Measurements from ENCODE around the gene INA. TPM values are rescaled to one million over a fixed set of nuclear protein-coding genes. Genes with fewer than 3 reads are reported as not detected.

Gene INA
- total RNA-seq, 1 donor from 2014 or later = 2.4 TPM

DNA sequence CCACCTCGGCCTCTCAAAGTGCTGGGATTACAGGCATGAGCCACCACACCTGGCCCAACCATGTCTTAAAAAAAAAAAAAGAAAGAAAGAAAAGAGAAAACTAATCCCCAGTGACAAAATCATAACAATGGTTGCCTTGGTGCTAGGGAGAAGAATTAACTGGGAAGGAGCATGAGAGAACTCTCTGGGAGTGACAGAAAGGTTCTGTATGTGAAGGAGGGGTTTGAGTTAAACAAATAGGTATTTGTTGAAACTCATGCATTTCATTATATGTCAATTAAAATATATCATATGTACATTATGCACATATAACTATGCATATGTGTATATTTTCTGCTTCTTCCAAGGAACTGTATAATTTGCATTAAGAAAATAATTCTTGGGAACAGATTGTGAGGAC lies 33.3 kb downstream of the INA start:
- Mint-ChIP-seq H3K27me3 (ENCODE audit: unreplicated experiment) (no peaks in the 10 kb centered on the region), H3K36me3 (ENCODE audit: unreplicated experiment) (peaks cover 33% of the 10 kb centered on the region), H3K9me3 (ENCODE audit: unreplicated experiment) (no peaks in the 10 kb centered on the region), H3K4me1 (ENCODE audit: unreplicated experiment) (no peaks in the 10 kb centered on the region), H3K27ac (ENCODE audit: unreplicated experiment) (no peak overlapping the region), H3K4me3 (ENCODE audit: unreplicated experiment) (no peak overlapping the region)
- TF ChIP-seq, protein P1, sequence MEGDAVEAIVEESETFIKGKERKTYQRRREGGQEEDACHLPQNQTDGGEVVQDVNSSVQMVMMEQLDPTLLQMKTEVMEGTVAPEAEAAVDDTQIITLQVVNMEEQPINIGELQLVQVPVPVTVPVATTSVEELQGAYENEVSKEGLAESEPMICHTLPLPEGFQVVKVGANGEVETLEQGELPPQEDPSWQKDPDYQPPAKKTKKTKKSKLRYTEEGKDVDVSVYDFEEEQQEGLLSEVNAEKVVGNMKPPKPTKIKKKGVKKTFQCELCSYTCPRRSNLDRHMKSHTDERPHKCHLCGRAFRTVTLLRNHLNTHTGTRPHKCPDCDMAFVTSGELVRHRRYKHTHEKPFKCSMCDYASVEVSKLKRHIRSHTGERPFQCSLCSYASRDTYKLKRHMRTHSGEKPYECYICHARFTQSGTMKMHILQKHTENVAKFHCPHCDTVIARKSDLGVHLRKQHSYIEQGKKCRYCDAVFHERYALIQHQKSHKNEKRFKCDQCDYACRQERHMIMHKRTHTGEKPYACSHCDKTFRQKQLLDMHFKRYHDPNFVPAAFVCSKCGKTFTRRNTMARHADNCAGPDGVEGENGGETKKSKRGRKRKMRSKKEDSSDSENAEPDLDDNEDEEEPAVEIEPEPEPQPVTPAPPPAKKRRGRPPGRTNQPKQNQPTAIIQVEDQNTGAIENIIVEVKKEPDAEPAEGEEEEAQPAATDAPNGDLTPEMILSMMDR (IDR thresholded peaks at IDR 0.05) = no peak
- DNase-seq (ENCODE audit: extremely low spot score, unreplicated experiment) = no peak

DNA sequence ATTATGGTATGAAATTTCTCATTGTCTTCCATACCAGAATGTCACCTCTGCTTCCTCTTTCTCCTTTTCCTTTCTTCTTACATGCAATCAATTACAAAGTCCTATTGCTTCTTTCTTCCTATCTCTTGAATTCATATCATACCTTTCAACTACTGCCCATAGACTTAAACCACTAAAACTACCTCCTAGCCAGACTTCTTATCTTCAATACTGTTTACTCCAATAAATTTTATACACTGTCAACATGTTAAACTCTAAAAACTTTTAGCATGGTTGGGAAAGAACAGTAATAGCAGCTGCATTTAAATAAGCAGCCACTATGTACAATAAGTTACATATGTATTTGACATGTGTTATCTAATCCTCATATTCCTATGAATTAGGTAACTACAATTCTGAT lies 39.1 kb downstream of the INA start:
- H3K27me3 Mint-ChIP-seq (ENCODE audit: unreplicated experiment) = no peaks in the 10 kb centered on the region
- H3K9me3 Mint-ChIP-seq (ENCODE audit: unreplicated experiment) = no peaks in the 10 kb centered on the region
- H3K36me3 Mint-ChIP-seq (ENCODE audit: unreplicated experiment) = peaks cover 29% of the 10 kb centered on the region
- H3K27ac Mint-ChIP-seq (ENCODE audit: unreplicated experiment) = no peak overlapping the region
- H3K4me1 Mint-ChIP-seq (ENCODE audit: unreplicated experiment) = no peaks in the 10 kb centered on the region
- TF ChIP-seq, protein P1 (IDR thresholded peaks at IDR 0.05) = no peak
- no peak for DNase-seq (ENCODE audit: extremely low spot score, unreplicated experiment)
- H3K4me3 Mint-ChIP-seq (ENCODE audit: unreplicated experiment) = no peak overlapping the region

DNA sequence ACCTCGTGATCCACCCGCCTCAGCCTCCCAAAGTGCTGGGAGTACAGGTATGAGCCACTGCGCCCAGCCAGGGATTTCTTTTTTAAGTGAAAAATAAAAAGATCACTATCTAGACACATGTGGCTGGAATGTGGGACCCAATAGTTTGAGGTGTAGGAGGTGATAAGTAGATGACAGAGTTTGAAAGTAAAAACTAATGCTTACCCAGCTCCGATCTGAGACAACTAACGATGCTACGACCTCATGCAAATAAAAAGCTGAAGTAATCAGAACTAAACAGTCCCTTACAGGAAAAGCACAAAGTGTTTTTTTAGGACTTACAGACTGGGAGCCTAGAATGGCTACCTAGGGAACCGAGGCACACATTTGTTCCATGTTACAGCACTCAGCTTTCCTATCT lies 51.0 kb downstream of the INA start:
- Mint-ChIP-seq H3K36me3 (ENCODE audit: unreplicated experiment) (peaks cover 21% of the 10 kb centered on the region), H3K4me1 (ENCODE audit: unreplicated experiment) (no peaks in the 10 kb centered on the region), H3K27me3 (ENCODE audit: unreplicated experiment) (no peaks in the 10 kb centered on the region), H3K27ac (ENCODE audit: unreplicated experiment) (no peak overlapping the region), H3K4me3 (ENCODE audit: unreplicated experiment) (no peak overlapping the region), H3K9me3 (ENCODE audit: unreplicated experiment) (no peaks in the 10 kb centered on the region)
- DNase-seq (ENCODE audit: extremely low spot score, unreplicated experiment) = peak; percentile 25
- TF ChIP-seq, protein P1 (IDR thresholded peaks at IDR 0.05) = no peak

DNA sequence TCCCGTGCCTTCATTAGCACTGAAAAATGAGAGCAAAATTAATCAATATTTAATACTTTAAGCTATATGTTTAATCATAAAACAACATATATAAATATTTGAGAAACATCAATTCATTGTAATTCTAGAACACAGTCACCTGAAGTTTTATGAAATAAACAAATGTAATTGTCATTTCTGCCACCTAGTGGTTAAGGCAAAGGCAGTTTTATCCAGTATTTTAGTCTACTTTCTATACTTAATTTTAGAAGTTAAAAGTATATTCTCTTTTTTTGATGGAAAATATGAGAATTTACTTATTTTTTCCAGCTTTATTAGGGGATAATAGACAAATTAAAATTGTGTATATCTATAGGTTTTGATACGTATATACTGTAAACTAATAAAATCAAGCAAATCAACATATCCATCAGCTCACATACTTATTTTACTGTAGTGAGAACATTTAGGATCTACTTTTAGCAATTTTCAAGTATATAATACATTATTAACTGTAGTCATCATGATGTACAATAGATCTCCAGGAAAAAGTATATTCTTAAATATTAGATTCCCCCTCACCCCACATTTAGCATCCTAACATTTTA lies 57.1 kb downstream of the INA start:
- Mint-ChIP-seq H3K9me3 (ENCODE audit: unreplicated experiment) (no peaks in the 10 kb centered on the region), H3K36me3 (ENCODE audit: unreplicated experiment) (peaks cover 8% of the 10 kb centered on the region), H3K4me3 (ENCODE audit: unreplicated experiment) (no peak overlapping the region), H3K4me1 (ENCODE audit: unreplicated experiment) (no peaks in the 10 kb centered on the region), H3K27me3 (ENCODE audit: unreplicated experiment) (no peaks in the 10 kb centered on the region), H3K27ac (ENCODE audit: unreplicated experiment) (no peak overlapping the region)
- TF ChIP-seq, protein P1 (IDR thresholded peaks at IDR 0.05) = peak; percentile 71
- no peak for DNase-seq (ENCODE audit: extremely low spot score, unreplicated experiment)

DNA sequence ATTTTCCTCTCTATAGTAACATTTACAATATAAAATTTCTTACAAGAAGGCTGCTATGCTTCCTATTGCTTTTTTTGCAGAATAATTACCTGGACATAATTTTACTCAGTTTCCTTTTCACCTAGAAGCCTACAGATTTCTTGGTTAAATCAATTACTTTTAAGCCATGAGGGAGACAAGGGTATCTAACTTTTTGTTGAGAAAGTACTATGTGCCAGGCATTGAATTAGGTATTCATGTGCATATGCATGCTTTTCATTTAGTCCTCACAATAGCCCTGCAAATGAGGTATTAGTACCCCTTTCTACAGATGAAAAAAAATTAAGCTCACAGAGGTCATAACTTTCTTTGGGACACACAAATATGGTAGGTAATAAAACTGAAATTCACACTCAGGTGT lies 57.6 kb downstream of the INA start:
- peaks cover 8% of the 10 kb centered on the region for H3K36me3 Mint-ChIP-seq (ENCODE audit: unreplicated experiment)
- H3K27ac Mint-ChIP-seq (ENCODE audit: unreplicated experiment) = no peak overlapping the region
- H3K4me3 Mint-ChIP-seq (ENCODE audit: unreplicated experiment) = no peak overlapping the region
- no peaks in the 10 kb centered on the region for H3K4me1 Mint-ChIP-seq (ENCODE audit: unreplicated experiment)
- DNase-seq (ENCODE audit: extremely low spot score, unreplicated experiment) = no peak
- TF ChIP-seq, protein P1 (IDR thresholded peaks at IDR 0.05) = no peak
- H3K27me3 Mint-ChIP-seq (ENCODE audit: unreplicated experiment) = no peaks in the 10 kb centered on the region
- H3K9me3 Mint-ChIP-seq (ENCODE audit: unreplicated experiment) = no peaks in the 10 kb centered on the region

All from osteocyte (in vitro differentiated cells).